HepG2 (cell line): ENCODE results near the gene PDIA6. TPM values are rescaled to one million over a fixed set of nuclear protein-coding genes. Genes with fewer than 3 reads are reported as not detected.

Experiments
- ATAC-seq: fragments of 200-7000 bp; cut with Tn5 transposase; 3 replicates; pipeline ENCODE4 v1.9.1; 2020; ENCODE audit warnings: mild to moderate bottlenecking, moderate library complexity
- BruUV-seq: library from RNA; stranded (reverse); fragments of 400-500 nt; replicated peaks from 2 replicates; lab custom pipeline; 2021; lab: Mats Ljungman, UMichigan
- CTCF ChIA-PET: fragments of 300-600 bp; formaldehyde crosslinking; extraction: SDS; loops from one replicate; lab custom pipeline; 2021; ENCODE audit warnings: low total read pairs, inconsistent platforms, low intra/inter-chr PET ratio; lab: Yijun Ruan, JAX
- POLR2A ChIA-PET: fragments of 350-600 bp; sonication (Branson Sonifier 250); formaldehyde crosslinking; loops from one replicate; lab custom pipeline; 2020; ENCODE audit warnings: antibody characterized with exemption, inconsistent platforms; lab: Yijun Ruan, JAX
- DNase-seq: peaks from one replicate; pipeline ENCODE4 v3.0.0-alpha.2; 2015; ENCODE audit warnings: low spot score
- FAIRE-seq: peaks from 3 replicates; lab custom pipeline; 2011; peaks lifted over from hg19 to GRCh38; lab: Jason Lieb, UNC
- H2AFZ ChIP-seq: one replicate; pipeline ENCODE4 v1.6.1; 2011; ENCODE audit warnings: low read length, inconsistent platforms
- H3K27ac ChIP-seq: fragments of 300-600 bp; 3 replicates; pipeline ENCODE4 v1.8.0; 2011; ENCODE audit warnings: mixed run types, mild to moderate bottlenecking, mixed read lengths, low read length, inconsistent platforms; ENCODE audit not compliant: insufficient read depth; ENCODE audit errors: extremely low read length
- H3K27me3 ChIP-seq, 2 experiments: fragments of 200-600 bp in 1 of 2; 2 replicates in 1 of 2; 3 replicates in 1 of 2; pipeline versions ENCODE4 v1.6.0 to v1.8.0; 2011; ENCODE audit warnings: low read length in 2 of 2, mild to moderate bottlenecking in 2 of 2, moderate library complexity in 2 of 2, inconsistent platforms in 1 of 2; ENCODE audit not compliant: insufficient read depth in 2 of 2, control insufficient read depth in 1 of 2
- H3K36me3 ChIP-seq, 2 experiments: fragments of 200-600 bp in 1 of 2; replicated peaks in 1 of 2; 2 replicates in 1 of 2; 3 replicates in 1 of 2; pipeline versions ENCODE4 v1.5.1 to v1.8.0; 2011; ENCODE audit warnings: low read length in 2 of 2, inconsistent platforms in 1 of 2; ENCODE audit not compliant: insufficient read depth in 2 of 2, control insufficient read depth in 1 of 2
- H3K4me1 ChIP-seq: 2 replicates; pipeline ENCODE4 v1.5.1; 2012; ENCODE audit warnings: low read length, inconsistent platforms; ENCODE audit not compliant: insufficient read depth
- H3K4me2 ChIP-seq: 2 replicates; pipeline ENCODE4 v1.6.0; 2011; ENCODE audit warnings: low read depth, low read length, inconsistent platforms
- H3K4me3 ChIP-seq, 3 experiments: fragments of 200-600 bp in 1 of 3; sonication (generic), shearing (Covaris generic) in 1 of 3; replicated peaks in 1 of 3; 2 replicates each; pipeline ENCODE4 v1.5.1; 2011 to 2016; ENCODE audit warnings: low read length in 3 of 3, inconsistent platforms in 2 of 3, low read depth in 2 of 3, mild to moderate bottlenecking in 2 of 3, control low read depth in 1 of 3, mixed read lengths in 1 of 3; ENCODE audit not compliant: insufficient read depth in 1 of 3
- H3K79me2 ChIP-seq: one replicate; pipeline ENCODE4 v1.6.1; 2011; ENCODE audit warnings: low read length, inconsistent platforms; ENCODE audit not compliant: insufficient read depth
- H3K9ac ChIP-seq: 2 replicates; pipeline ENCODE4 v1.6.0; 2011; ENCODE audit warnings: mild to moderate bottlenecking, low read depth, low read length, inconsistent platforms; ENCODE audit not compliant: insufficient read depth
- H3K9me3 ChIP-seq: 2 replicates; pipeline ENCODE4 v1.5.1; 2012; ENCODE audit warnings: mild to moderate bottlenecking, low read length
- H4K20me1 ChIP-seq: 2 replicates; pipeline ENCODE4 v1.6.0; 2011; ENCODE audit warnings: inconsistent platforms, mild to moderate bottlenecking, low read length, moderate library complexity; ENCODE audit not compliant: insufficient read depth
- ASH2L ChIP-seq: fragments of 300-600, 200-600 bp; sonication (generic); IDR thresholded peaks from 2 replicates; pipeline ENCODE4 v1.7.0; 2017; ENCODE audit warnings: low read depth, mild to moderate bottlenecking, moderate library complexity, mixed read lengths, low read length; ENCODE audit not compliant: insufficient read length
- MAFK ChIP-seq, 2 experiments: IDR thresholded peaks in 1 of 2; conservative IDR thresholded peaks in 1 of 2; 2 replicates each; pipeline ENCODE4 v1.6.1; 2011; ENCODE audit warnings: improper control_type of control experiment in 2 of 2, low read length in 2 of 2
- MYC ChIP-seq: sonication (generic); formaldehyde crosslinking; IDR thresholded peaks from 2 replicates; pipeline ENCODE4 v1.9.0; 2021; ENCODE audit warnings: missing genetic modification reagents, borderline replicate concordance
- PRDM15 ChIP-seq: sonication (generic); formaldehyde crosslinking; IDR thresholded peaks from 2 replicates; pipeline ENCODE4 v1.4.0; 2020; ENCODE audit warnings: missing genetic modification reagents
- ZBTB38 ChIP-seq: sonication (generic); formaldehyde crosslinking; IDR thresholded peaks from 2 replicates; pipeline ENCODE4 v1.5.1; 2020; ENCODE audit warnings: mild to moderate bottlenecking, missing genetic modification reagents
- ZNF232 ChIP-seq: sonication (generic); formaldehyde crosslinking; IDR thresholded peaks from 2 replicates; pipeline ENCODE4 v1.4.0; 2020; ENCODE audit warnings: missing genetic modification reagents, borderline replicate concordance
- ZNF557 ChIP-seq: sonication (generic); formaldehyde crosslinking; IDR thresholded peaks from 2 replicates; pipeline ENCODE4 v1.4.0; 2020; ENCODE audit warnings: missing genetic modification reagents
- WGBS: methylation state at CpG from one replicate; pipeline ENCODE4 v1.1.6; 2017; ENCODE audit warnings: low lambda C conversion rate; 5-methylcytosine and 5-hydroxymethylcytosine counted together
- in situ Hi-C: cut with HindIII; loops from 2 replicates; pipeline ENCODE4 v1.10.0; 2017; ENCODE audit warnings: low pct_unique_long_range_greater_than_20kb; ENCODE audit not compliant: extremely low pct_ligation_motif_present
- intact Hi-C: fragments of 100-400 bp; cut with micrococcal nuclease; formaldehyde crosslinking; loops from one replicate; pipeline ENCODE4 v1.10.0; 2022; ENCODE audit not compliant: unreplicated experiment
- polyA plus RNA-seq, 8 experiments: library from polyadenylated mRNA; depleted of rRNA in 3 of 8; stranded (reverse) in 7 of 8; unstranded in 1 of 8; fragments of >200 nt; fragmentation: Illumina TruSeq in 4 of 8; extraction: Trizol in 4 of 8; gene quantifications; 2 replicates each; pipeline versions ENCODE4 v1.2.1 to v1.2.3, GENCODE V29; 2011 to 2016; ENCODE audit warnings: low read depth in 4 of 8, missing spikeins in 1 of 8, mixed read lengths in 1 of 8; ENCODE audit not compliant: insufficient read depth in 1 of 8
- total RNA-seq, 5 experiments: library from RNA; depleted of rRNA; stranded (reverse); fragments of >200 nt; fragmentation: Illumina TruSeq; extraction: Trizol; gene quantifications; 2 replicates each; pipeline ENCODE4 v1.2.3, GENCODE V29; 2016; ENCODE audit warnings: low read depth in 1 of 5
- TF ChIP-seq, protein P1 (sequence below): sonication (generic); formaldehyde crosslinking; IDR thresholded peaks from 2 replicates; pipeline ENCODE4 v1.8.0; 2023; ENCODE audit warnings: mild to moderate bottlenecking, missing genetic modification reagents

Gene PDIA6
- total and polyA plus RNA-seq, 2 of the 13 experiments (the other 11 are each of a cell fraction or from before 2014, with no cell fraction given): 586 to 642 TPM

- no peak for ATAC-seq
- in situ Hi-C loops: no loop called here
- Histone ChIP-seq H3K4me2 (no peak overlapping the region), H3K27me3 (peaks cover 0 to 31% of the 10 kb centered on the region in 2 experiments; a peak in 3 of 5 replicates), H3K27ac (no peak overlapping the region), H2AFZ (no peak overlapping the region), H3K4me1 (peaks cover 43% of the 10 kb centered on the region), H3K36me3 (no peaks in the 10 kb centered on the region), H4K20me1 (no peaks in the 10 kb centered on the region)
- intact Hi-C loops: no loop called here
- no TSS peak for BruUV-seq
- no peak for FAIRE-seq
- POLR2A ChIA-PET: no interaction called here
- 9% methylated on average over 7 of the region's 7 CpGs for WGBS
- TF ChIP-seq PRDM15 (CRISPR knock-in tag) (no peak), MYC (CRISPR knock-in tag) (no peak), MAFK (conservative IDR thresholded peaks at IDR 0.05 in 1 of 2, IDR thresholded peaks at IDR 0.05 in 1 of 2; ENCODE audit: low read length in 2 of 2) (no peak), ZNF232 (CRISPR knock-in tag) (no peak), ZBTB38 (no peak), ASH2L (no peak), ZNF557 (CRISPR knock-in tag) (no peak)
- TF ChIP-seq, protein P1, sequence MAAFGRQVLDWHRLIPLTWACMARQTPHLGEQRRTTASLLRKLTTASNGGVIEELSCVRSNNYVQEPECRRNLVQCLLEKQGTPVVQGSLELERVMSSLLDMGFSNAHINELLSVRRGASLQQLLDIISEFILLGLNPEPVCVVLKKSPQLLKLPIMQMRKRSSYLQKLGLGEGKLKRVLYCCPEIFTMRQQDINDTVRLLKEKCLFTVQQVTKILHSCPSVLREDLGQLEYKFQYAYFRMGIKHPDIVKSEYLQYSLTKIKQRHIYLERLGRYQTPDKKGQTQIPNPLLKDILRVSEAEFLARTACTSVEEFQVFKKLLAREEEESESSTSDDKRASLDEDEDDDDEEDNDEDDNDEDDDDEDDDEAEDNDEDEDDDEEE (CRISPR knock-in tag): no peak
- TF ChIP-seq, all 625 proteins: peak for 0
- DNase-seq: no peak
- CTCF ChIA-PET: no interaction called here
- Histone ChIP-seq H3K4me3 (no peak overlapping the region), H3K79me2 (no peaks in the 10 kb centered on the region), H3K9ac (no peak overlapping the region), H3K9me3 (no peaks in the 10 kb centered on the region)
These were observed 57.0 kb downstream of the PDIA6 start for GRCh38 chr2:10755621-10756020.
